ENCODE data around the gene IFT27. TPM values are rescaled to one million over a fixed set of nuclear protein-coding genes. Genes with fewer than 3 reads are reported as not detected.

The IFT27 gene
- total RNA-seq, 4 donors from 2014 or later, result 7.4 to 21.9 (median 14.3) TPM

DNA sequence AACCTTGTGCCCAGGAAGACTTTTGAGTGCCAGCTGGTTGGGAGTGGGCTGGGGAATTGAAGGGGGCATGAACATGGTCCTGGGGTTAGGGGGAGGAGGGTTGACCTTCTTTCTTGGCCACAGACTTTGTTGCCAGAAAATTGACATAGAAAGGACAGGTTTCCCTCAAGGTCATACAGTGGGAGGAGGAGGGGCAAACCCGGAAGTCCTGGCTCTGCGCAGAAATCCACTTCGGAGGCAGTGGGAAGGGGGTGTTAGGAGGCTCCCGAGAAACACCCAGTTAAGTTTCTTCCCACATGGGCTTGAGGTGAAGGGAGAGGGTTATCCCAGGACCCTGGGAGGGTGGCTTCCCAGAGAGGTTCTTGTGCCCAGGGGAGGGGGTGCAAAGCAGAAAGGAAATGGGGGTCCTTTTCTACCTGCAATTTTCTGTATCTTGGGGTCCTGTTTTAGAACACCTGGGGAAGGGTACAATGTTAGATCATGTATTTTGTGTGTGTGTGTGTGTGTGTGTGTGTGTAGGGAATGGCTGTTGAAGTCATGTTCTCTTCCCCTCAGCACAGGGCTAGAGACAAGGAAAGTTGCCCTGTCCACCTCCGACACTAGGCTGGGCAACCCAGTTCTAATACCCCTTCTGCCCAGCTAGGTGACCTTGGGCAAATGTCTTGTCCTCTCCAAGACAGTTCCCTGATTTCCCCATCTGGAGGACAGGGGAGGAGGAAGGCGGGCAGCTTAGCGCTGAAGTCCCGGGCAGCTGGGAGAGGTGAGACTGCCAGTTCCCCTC, 39.8 kb upstream of the IFT27 start:
- WGBS, 2 donors, result 38 to 40% methylated on average over 8 of the region's 8 CpGs
- H3K4me1 ChIP-seq, result peaks cover 0 to 17% (median 4%) of the 10 kb centered on the region in 4 donors
- H3K27me3 ChIP-seq, result peaks cover 0 to 82% of the 10 kb centered on the region in 2 donors
- H3K9me3 ChIP-seq, result no peaks in the 10 kb centered on the region
- H3K4me3 ChIP-seq, result no peak overlapping the region
- TF ChIP-seq, protein P1, sequence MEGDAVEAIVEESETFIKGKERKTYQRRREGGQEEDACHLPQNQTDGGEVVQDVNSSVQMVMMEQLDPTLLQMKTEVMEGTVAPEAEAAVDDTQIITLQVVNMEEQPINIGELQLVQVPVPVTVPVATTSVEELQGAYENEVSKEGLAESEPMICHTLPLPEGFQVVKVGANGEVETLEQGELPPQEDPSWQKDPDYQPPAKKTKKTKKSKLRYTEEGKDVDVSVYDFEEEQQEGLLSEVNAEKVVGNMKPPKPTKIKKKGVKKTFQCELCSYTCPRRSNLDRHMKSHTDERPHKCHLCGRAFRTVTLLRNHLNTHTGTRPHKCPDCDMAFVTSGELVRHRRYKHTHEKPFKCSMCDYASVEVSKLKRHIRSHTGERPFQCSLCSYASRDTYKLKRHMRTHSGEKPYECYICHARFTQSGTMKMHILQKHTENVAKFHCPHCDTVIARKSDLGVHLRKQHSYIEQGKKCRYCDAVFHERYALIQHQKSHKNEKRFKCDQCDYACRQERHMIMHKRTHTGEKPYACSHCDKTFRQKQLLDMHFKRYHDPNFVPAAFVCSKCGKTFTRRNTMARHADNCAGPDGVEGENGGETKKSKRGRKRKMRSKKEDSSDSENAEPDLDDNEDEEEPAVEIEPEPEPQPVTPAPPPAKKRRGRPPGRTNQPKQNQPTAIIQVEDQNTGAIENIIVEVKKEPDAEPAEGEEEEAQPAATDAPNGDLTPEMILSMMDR (IDR thresholded peaks at IDR 0.05), result no peak
- TF ChIP-seq EP300 (IDR thresholded peaks at IDR 0.05), result no peak
- TF ChIP-seq POLR2A (IDR thresholded peaks at IDR 0.05), result no peak
- H3K36me3 ChIP-seq, result no peaks in the 10 kb centered on the region
- no peak for DNase-seq (ENCODE audit: low spot score in 2 of 2)
- no peak overlapping the region for H3K27ac ChIP-seq

DNA sequence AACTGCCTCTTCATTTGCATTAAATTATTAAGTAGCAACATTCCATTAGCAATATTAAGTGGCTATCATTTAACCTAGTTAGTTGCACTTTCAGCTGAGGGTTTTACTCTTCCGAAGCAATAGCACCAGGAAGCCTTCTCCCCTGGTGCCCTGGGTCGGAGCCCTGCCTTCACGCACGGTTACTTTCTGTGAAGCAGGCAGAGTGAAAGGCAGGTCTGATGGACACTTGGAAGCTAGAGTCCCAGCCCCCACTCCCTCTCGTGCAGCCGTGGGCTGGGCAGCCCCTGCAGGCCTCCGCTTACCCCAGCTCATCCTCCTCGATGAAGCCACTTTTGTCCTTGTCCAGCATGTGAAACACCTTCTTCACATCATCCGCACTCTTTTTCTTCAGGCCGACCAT, 38.9 kb upstream of the IFT27 start:
- Histone ChIP-seq H3K27ac (no peak overlapping the region), H3K27me3 (peaks cover 0 to 75% of the 10 kb centered on the region in 2 donors), H3K4me3 (no peak overlapping the region), H3K9me3 (no peaks in the 10 kb centered on the region), H3K36me3 (no peaks in the 10 kb centered on the region), H3K4me1 (peaks cover 0 to 17% (median 4%) of the 10 kb centered on the region in 4 donors)
- TF ChIP-seq EP300 (IDR thresholded peaks at IDR 0.05) (no peak), POLR2A (IDR thresholded peaks at IDR 0.05) (no peak)
- TF ChIP-seq, protein P1 (IDR thresholded peaks at IDR 0.05), result no peak
- DNase-seq (ENCODE audit: low spot score in 2 of 2), result no peak
- WGBS, 2 donors, result 62 to 64% methylated on average over 10 of the region's 10 CpGs

DNA sequence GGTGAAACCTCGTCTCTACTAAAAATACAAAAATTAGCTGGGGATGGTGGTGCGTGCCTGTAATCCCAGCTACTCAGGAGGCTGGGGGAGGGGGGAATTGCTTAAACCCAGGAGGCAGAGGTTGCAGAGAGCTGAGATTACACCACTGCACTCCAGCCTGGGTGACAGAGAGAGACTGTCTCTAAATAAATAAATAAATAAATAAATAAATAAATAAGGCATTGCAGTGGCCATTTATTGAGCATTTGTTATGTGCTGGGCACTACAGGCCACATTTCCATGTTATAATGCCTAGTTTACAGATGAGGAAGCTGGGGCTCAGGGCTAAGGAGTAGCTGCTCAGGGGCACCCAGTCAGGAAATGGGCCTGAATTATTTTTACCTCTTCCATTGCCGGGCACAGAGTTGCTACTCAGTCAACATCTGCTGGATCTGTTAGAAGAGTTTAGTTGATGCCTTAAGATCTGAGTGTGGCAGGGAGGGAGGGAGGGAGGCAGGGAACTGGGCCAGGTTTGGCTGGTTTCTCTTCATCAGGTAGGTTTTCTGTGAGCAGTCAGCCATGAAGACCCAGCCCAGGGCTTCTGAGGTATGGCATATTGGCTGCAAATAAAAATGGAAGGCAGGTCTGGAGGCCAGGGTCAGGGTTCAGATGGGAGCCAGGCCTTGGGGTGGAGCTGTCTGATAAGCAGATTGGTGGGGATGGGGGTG, 35.3 kb upstream of the IFT27 start:
- no peak for DNase-seq (ENCODE audit: low spot score in 2 of 2)
- H3K4me1 ChIP-seq, result peaks cover 0 to 4% (median under 1%) of the 10 kb centered on the region in 4 donors
- no peak overlapping the region for H3K27ac ChIP-seq
- 85% methylated on average over 3 of the region's 3 CpGs for WGBS, 2 donors
- H3K9me3 ChIP-seq, result no peaks in the 10 kb centered on the region
- H3K4me3 ChIP-seq, result no peak overlapping the region
- no peaks in the 10 kb centered on the region for H3K36me3 ChIP-seq
- TF ChIP-seq, protein P1 (IDR thresholded peaks at IDR 0.05), result no peak
- TF ChIP-seq EP300 (IDR thresholded peaks at IDR 0.05) (no peak), POLR2A (IDR thresholded peaks at IDR 0.05) (no peak)
- peaks cover 0 to 39% of the 10 kb centered on the region in 2 donors for H3K27me3 ChIP-seq

DNA sequence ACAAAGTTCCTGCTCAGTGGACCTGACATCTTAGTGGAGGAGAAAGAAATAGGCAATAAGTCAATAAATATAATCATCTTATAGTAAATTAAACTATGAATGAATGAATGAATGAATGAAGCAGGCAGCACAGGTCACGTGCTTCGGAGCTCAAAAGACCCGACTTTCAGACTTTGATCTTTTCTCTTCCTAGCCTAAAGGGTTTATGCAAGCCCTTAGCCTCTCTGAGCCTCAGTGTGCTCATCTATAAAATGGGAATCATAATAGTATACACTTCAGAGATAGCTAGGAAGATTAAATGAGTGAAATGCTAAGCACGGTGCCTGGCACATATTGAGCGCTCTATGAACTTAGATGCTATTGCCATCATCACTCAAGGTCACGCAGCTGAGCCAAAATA, 33.4 kb upstream of the IFT27 start:
- H3K4me3 ChIP-seq, result no peak overlapping the region
- peaks cover 0 to 36% of the 10 kb centered on the region in 2 donors for H3K27me3 ChIP-seq
- DNase-seq (ENCODE audit: low spot score in 2 of 2), result no peak
- H3K9me3 ChIP-seq, result no peaks in the 10 kb centered on the region
- H3K4me1 ChIP-seq, result no peaks in the 10 kb centered on the region
- no peak overlapping the region for H3K27ac ChIP-seq
- TF ChIP-seq EP300 (IDR thresholded peaks at IDR 0.05) (no peak), POLR2A (IDR thresholded peaks at IDR 0.05) (no peak)
- TF ChIP-seq, protein P1 (IDR thresholded peaks at IDR 0.05), result no peak
- WGBS, 2 donors, result 90 to 95% methylated on average over 6 of the region's 6 CpGs
- no peaks in the 10 kb centered on the region for H3K36me3 ChIP-seq
